ENCODE measurements around the gene ADAT3. TPM values are rescaled to one million over a fixed set of nuclear protein-coding genes. Genes with fewer than 3 reads are reported as not detected.
A peak's percentile ranks its signal among the peaks of the same experiment; 100 is the strongest.
"Not testable (repeated sequence)": the region's sequence is repeated elsewhere in the genome, so short reads cannot be mapped to it uniquely, and the experiment has no call there.

ADAT3 gene
- total RNA-seq, 3 donors from 2014 or later (not counting 1 experiment from before 2014, with no cell fraction given) = 13.0 to 20.9 (median 13.1) TPM

GRCh38 chr19:1873524-1874473, 31.4 kb upstream of the ADAT3 start:
- peak overlapping the region; percentile 91 for H3K27ac ChIP-seq (ENCODE audit: low read length)
- H3K4me3 Mint-ChIP-seq = peak overlapping the region; percentile 97
- DNase-seq (no peak), ATAC-seq (no peak)
- H3K27me3 ChIP-seq (ENCODE audit: control insufficient read depth, insufficient read depth, low read length) = no peaks in the 10 kb centered on the region
- H3K27ac Mint-ChIP-seq = peak overlapping the region; percentile 97 to 98
- H3K36me3 Mint-ChIP-seq = no peaks in the 10 kb centered on the region
- peaks cover 34 to 42% of the 10 kb centered on the region in 2 donors for H3K4me1 Mint-ChIP-seq
- H3K27me3 Mint-ChIP-seq (ENCODE audit: low read depth in 2 of 2) = no peaks in the 10 kb centered on the region
- WGBS (ENCODE audit: insufficient coverage) = 89% methylated on average over 28 of the region's 29 CpGs
- H3K9me3 ChIP-seq (ENCODE audit: control insufficient read depth, insufficient read depth, low read length) = no peaks in the 10 kb centered on the region
- peaks cover 34% of the 10 kb centered on the region for H3K36me3 ChIP-seq (ENCODE audit: control insufficient read depth, insufficient read depth, low read length)
- peak overlapping the region; percentile 81 for H3K4me3 ChIP-seq (ENCODE audit: low read length)
- TF ChIP-seq CTCF (IDR thresholded peaks at IDR 0.05) = no peak
- H3K4me1 ChIP-seq (ENCODE audit: control insufficient read depth, insufficient read depth, low read length) = peaks cover 49% of the 10 kb centered on the region
- intact Hi-C loops (cut with micrococcal nuclease) = no loop called here
- H3K9me3 Mint-ChIP-seq = no peaks in the 10 kb centered on the region

DNA sequence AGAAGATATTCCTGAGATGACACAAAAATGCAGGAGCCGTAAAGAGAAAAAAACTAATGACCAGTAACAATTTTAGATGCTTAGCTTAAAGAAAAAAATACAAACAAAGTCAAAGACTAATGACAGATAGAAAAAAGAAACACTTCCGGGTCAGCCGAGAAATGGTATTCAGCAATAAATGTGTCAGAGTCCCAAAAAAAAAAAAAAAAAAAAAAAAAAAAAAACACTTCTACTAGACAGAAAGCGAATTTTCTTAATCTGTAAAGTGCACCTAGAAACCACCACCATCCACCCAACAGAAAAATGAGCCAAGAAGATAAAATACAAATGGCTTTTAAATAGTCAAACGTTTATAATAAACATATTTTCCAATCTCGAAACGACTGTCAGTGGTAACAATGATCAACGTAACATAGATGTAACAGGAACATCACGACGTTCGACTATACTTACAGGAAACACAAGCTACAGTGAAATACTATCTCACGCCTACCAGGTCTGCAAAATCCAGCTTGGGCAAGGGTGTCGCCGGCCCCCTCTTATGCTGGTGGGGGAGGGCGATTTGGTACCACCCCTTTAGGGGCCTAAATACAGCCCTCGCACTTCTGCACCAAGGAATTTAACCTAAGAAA, 30.5 kb upstream of the ADAT3 start:
- Mint-ChIP-seq H3K27me3 (ENCODE audit: low read depth in 2 of 2) (no peaks in the 10 kb centered on the region), H3K27ac (peak overlapping the region; percentile 97 to 98), H3K36me3 (no peaks in the 10 kb centered on the region), H3K4me3 (peak overlapping the region; percentile 97), H3K4me1 (peaks cover 32 to 40% of the 10 kb centered on the region in 2 donors), H3K9me3 (no peaks in the 10 kb centered on the region)
- intact Hi-C loops (cut with micrococcal nuclease) = no loop called here
- no peak for TF ChIP-seq CTCF (IDR thresholded peaks at IDR 0.05)
- Histone ChIP-seq H3K36me3 (ENCODE audit: control insufficient read depth, insufficient read depth, low read length) (peaks cover 32% of the 10 kb centered on the region), H3K27ac (ENCODE audit: low read length) (peak overlapping the region; percentile 91), H3K27me3 (ENCODE audit: control insufficient read depth, insufficient read depth, low read length) (no peaks in the 10 kb centered on the region), H3K4me1 (ENCODE audit: control insufficient read depth, insufficient read depth, low read length) (peaks cover 41% of the 10 kb centered on the region), H3K4me3 (ENCODE audit: low read length) (peak overlapping the region; percentile 81), H3K9me3 (ENCODE audit: control insufficient read depth, insufficient read depth, low read length) (no peaks in the 10 kb centered on the region)
- peak; percentile 49 to 68 (median 53) for ATAC-seq
- peak in 1 of 2 donors; percentile 77 for DNase-seq
- 6% methylated on average over 13 of the region's 16 CpGs for WGBS (ENCODE audit: insufficient coverage)

DNA sequence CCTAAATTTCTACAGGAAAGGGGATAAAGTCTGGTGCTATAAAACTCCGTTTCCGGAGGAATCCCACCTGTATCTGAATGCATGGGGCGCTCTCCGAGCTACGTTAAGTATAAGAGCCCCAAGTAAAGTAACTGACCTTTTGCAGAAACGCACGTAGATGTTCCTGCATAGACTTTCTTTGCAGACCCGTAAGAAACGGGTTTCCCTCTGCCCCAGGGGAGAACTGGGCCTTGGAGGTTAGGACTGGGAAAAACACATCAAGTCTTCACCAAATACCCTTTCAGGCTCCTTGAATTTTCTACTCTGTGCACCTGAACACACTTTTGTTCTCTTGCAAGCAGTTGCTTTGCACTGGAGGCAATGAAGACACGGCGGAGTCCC, 29.9 kb upstream of the ADAT3 start:
- Histone ChIP-seq H3K4me3 (ENCODE audit: low read length) (peak overlapping the region; percentile 81), H3K27ac (ENCODE audit: low read length) (peak overlapping the region; percentile 91), H3K36me3 (ENCODE audit: control insufficient read depth, insufficient read depth, low read length) (peaks cover 35% of the 10 kb centered on the region), H3K4me1 (ENCODE audit: control insufficient read depth, insufficient read depth, low read length) (peaks cover 44% of the 10 kb centered on the region)
- H3K9me3 Mint-ChIP-seq; H3K36me3 Mint-ChIP-seq; H3K9me3 ChIP-seq (ENCODE audit: control insufficient read depth, insufficient read depth, low read length); ATAC-seq; H3K27me3 Mint-ChIP-seq (ENCODE audit: low read depth in 2 of 2); H3K27me3 ChIP-seq (ENCODE audit: control insufficient read depth, insufficient read depth, low read length); intact Hi-C loops (cut with micrococcal nuclease): not testable (repeated sequence)
- H3K4me3 Mint-ChIP-seq = peak overlapping the region; percentile 97
- peaks cover 37 to 44% of the 10 kb centered on the region in 2 donors for H3K4me1 Mint-ChIP-seq
- H3K27ac Mint-ChIP-seq = peak overlapping the region; percentile 97 to 98
- peak in 1 of 2 donors; percentile 46 for DNase-seq
- under 1% methylated on average over 11 of the region's 11 CpGs for WGBS (ENCODE audit: insufficient coverage)
